GM18520 (cell line): Measurements from ENCODE around the gene KCNQ1.

ENCODE experiments used
- ATAC-seq: cut with Tn5 transposase; IDR thresholded peaks from one replicate; pipeline ENCODE4 v1.9.1; 2021; ENCODE audit not compliant: unreplicated experiment

KCNQ1 gene

DNA sequence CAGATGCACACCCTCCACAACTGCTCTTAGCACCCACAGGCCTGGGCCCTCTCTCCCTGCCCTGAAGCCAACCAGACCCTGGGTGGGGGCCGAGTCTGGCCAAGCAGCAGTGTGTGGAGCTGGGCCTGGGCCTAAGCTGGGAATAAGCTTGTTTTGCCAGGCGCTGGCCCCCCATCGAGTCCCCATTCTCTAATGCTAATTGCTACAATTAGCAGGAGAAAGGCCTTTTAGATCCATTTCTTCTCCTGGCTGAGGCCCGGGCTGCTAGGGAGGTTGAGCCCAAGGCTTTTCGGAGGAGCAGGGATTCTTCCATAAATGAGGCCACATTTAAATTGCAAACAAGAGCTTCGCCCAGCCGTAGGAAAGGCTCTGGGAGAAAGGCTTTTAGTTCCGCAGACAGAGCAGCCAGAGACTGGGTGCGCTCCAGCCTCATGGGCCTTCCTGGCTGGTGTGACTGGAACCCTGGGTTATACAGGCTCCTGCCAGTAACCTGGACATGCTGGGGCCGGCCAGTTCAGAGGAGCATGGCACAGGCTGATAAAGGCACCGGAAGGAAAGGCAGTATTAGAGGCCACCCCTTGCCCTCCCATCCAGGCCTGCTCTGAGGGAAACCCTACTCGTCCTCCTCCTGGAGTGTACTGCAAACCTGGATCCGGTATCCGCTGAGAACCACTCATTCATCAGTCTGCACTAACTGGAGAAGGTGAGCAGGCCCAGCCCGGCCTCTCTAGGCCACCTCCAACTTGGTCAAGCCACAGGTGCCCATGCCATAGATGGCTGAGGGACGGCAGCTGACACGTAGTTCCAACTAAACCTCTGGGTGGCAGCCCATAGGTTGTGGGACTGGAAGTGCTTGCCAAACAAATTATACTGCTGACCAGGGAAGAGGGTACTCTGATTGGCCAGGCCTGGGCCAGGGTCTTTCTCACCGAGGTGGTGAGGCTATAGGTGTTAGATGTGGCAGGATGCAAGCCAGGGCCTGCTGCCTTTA, 248.8 kb downstream of the KCNQ1 start:
- ATAC-seq, result no peak

DNA sequence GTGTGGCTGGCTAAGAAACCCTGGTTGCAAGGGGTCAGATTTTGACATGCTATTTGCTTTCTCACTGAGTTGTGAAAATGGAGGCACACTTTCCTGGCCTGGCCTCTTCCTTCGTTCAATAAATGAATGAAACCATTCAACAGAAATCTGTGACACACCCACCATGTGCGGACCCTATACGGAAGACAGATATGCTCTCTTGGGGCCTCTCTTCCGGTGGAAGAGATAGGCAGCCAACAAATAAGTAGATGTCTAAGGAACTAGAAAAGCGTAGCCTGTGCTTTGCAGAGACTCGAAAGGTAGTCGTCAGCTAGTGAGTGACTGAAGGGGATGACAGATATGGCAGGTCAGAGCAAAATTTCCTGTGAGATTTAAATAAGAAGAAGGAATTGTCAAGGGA, 249.7 kb downstream of the KCNQ1 start:
- no peak for ATAC-seq

DNA sequence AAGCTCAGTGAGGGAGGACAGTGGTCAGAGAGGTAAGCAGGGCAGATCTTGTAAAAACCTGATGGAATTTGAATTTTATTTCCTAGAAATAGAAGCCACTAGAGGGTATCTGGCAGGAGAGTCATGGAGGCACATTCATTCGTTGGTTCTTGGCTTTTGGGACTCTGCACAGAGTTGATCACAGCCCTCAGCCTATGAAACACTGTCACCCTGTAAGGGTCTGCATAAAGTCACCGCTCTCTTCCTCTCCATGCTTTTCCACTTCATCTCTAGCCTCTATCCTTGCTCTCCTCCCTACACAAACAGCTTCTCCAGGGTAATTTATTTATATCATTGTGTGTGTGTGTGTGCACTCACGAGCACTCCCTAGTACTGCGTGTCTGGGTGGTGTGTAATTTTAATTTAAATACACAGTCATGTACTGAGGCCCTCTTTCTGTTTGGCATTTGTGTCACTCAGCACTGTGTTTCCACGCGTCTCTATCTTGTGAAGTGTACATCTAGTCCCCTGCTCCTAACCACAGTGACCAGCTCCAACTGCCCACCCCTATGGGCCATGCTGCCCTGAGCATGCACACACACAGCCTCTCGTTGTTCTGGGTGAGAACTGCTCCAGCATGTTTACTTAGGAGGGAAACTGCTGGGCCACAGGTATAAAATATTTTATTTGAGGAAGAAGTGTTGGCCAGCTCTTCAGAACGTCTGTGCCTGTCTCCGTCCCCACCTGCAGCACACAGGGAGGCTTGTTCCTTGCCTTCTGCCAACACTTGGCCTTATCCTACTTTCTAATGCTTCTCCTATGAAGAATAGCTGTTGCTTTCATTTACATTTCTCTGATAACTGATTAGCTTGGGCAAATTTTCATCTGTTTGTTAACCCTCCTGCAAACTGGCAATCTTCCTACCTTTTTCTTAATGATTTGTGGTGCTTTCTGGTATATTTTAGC, 250.5 kb downstream of the KCNQ1 start:
- no peak for ATAC-seq

DNA sequence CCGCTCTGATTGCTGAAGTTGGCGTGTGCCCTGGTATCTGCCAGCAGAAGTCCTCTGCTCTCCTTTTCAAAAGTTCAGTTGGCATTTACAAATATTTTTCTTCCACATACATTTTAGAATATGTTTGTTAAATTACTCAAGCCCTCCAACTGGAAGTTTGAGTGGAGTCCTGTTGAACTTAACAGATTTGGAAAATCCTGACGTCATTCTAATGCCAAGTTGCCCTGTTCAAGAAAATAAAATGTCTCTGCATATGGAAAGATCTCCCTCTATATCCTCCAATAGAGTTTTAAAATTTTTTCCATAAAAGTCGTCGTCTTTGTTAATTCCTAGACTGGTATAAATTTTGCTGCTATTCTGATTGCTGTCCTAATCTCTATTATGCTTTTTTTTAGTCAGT, 251.6 kb downstream of the KCNQ1 start:
- ATAC-seq, result no peak

DNA sequence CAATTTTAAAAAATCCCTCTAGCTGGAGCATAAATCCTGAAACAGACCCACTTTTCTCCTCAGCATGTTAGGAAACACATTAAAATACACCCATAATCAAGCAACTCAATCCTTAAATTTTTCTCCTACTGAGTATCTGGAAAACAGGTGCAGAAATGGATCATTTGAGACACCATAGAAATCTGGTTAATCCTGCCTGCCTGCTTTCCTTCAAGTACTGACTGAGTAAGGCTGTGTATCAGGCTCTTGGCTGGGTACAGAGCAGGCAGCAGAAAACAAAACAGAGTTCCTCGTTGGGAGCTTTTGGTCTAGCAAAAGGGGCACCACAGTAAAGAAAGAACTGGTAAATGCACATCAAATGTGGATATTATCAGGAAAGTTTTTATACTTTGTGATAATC, 253.1 kb downstream of the KCNQ1 start:
- no peak for ATAC-seq

DNA sequence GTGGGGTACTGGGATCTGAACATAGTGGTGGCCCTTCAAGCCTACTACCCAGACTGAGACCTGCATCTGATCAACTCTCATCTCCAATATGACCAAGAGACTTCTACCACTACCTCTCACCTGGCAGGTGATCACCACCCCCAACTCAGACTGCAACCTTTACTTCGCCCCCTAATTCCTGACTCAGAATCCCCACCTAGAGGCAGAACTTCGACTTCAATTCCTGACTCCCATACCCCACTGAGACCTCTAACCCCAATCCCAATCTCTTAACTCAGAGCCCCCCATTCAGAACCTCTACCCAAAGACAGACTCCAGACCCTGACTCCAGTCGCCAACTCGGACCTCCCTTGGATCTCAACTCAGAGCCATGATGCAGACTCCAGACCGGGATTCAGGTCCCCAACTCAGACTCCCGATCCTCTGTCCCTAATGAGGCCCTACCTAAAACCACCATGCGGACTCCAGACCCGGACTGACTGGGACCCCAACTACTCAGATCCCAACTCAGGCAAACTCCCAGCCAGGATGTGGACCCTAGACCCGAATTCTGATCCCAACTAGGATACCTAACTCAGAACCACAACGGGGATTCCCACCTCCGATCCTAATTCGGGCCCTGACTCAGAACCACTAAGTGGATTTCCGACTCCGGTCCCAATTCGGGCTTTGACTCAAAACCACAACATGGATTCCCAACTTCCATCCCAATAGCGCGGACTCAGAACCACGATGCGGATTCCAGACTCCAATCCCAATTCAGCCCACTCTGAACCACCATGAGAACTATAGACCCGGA, 253.8 kb downstream of the KCNQ1 start:
- ATAC-seq, result no peak

DNA sequence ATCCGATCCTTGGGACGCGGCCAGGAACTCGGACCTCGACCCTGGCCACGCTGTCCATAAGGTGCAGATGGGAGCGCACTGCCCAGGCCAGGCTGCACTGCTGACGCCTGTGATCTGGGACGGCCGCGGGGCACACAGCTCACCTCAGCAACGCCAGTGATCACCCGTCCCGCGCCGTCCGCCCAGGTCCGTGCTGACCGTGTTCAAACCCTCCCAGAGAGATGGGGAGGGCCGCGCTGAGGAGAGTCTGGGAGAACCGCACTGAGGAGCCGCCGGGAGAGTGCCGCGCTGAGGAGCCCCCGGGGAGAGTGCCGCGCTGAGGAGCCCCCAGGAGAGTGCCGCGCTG, 254.3 kb downstream of the KCNQ1 start:
- no peak for ATAC-seq

DNA sequence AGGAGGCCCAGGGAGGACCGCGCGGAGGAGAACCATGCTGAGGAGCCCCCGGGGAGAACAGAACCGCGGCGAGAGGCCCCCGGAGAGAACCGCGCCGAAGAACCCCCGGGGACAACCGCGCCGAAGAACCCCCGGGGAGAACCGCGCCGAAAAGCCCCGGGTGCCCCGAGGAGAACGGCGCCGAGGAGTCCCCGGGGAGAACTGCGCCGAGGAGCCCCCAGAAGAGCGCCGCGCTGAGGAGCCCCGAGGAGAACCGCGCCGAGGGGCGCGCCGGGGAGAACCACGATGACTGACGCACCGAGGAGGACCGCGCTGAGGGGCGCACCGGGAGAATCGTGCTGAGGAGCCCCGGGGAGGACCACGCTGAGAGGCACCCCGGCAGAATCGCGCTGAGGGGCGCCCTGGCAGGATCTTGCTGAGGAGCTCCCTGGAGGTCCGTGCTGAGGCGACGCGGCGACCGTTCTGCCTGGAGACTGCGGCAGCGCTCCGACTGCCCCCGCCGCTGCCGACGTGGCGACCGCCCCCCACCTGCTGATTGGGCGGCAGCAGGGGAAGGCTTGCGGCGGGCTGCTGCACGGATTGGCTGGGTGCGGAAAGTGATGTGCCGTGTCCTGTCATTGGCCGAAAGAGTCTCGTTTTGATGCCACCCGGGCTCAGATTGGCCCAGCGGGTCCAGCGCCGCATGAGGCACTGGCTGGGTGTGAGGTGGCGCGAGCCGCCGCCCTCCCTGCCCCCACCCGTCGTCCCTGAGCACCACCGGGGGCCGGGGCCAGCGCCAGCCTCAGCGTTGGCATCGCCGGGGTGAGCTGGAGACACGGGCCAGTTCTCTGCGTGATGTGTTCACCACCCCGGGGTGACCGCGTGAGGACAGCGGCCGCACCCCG, 255.0 kb downstream of the KCNQ1 start, which contains the start of gene KCNQ1OT1:
TSS of gene KCNQ1OT1 (minus strand) at position 464 of the 884 bp plus-strand sequence.
- ATAC-seq, result peak; percentile 69

DNA sequence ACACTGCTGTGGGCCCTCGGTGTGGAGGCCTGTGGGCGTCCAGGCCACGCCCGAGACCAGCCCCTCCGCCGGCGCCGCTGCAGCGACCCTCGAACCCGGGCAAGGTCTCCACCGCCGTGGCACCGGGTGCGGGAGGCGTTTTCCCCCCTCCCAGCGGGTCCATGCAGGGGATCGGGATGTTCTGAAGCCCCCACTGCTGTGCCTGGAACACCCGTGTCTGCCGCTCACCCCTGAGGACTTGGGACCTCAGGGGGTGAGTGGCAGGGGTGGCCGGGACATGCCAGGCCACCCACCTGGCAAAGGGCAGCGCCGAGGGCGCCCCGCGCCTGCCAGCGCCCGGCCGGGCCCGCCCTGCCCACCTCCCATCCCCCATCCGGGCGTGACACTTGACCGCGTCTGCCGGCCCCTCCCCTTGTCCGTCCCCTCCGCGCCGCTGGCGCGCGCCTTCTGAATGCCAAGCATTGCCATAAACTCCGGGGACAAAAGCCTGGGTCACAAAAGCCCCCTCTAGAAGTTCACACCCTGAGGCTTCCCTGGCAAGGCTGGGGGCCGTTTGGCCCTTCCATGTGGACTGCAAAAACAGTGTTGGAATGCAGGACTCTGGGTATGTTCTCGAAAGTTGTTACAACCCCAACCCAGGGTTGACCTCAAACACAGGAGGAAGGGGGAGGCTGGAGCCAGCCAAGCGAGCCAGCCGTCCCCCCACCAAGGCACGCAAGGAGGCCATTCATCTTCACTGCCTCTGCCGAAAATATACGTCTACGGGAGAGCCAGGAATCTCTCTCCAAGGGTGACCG, 255.8 kb downstream of the KCNQ1 start:
- ATAC-seq, result peak; percentile 13

DNA sequence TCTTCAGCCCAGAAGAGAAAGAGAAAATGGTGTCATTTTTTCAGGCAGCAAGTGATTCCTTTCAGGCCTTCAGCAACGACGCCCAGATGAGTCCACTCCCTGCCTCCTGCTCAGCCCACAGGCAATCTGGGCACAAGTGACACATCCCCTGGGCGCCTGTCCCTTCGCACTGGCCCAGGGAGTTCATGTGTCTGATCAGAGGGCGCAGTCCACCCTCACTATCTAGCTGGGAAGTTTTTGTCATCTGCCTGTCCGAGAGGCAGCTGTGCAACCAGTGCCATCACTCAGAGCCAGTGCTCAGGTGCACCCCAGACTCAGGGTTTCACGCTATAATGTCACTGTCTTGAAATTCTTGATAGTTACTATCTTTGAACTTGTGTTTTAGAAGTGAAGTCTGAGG, 256.4 kb downstream of the KCNQ1 start:
- no peak for ATAC-seq

DNA sequence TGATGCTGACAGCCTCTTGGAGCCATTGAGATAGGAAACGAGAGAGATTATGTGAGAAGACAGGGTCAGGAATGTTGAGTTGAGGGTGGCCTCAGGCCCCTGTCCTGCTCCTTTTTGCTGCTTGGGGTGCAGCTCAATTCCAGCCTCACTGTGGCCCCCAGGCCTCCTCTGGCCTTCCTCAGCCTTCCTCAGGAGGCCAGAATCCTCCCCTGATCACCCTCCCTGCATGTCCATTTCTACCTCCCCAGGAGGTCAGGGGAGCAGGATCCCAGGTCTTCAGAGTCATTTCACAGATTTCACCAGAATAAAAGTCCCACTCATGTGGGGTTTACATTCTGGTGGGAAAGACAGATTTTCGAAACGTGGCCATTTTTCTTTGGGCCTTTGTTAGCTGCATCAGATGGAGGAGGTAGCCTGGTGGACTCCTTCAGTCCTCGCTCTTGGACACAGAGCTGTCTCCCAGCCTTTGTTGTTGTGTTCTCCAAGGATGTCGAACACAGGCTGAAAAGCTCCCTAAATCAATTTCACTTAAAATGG, 257.2 kb downstream of the KCNQ1 start:
- ATAC-seq, result no peak

DNA sequence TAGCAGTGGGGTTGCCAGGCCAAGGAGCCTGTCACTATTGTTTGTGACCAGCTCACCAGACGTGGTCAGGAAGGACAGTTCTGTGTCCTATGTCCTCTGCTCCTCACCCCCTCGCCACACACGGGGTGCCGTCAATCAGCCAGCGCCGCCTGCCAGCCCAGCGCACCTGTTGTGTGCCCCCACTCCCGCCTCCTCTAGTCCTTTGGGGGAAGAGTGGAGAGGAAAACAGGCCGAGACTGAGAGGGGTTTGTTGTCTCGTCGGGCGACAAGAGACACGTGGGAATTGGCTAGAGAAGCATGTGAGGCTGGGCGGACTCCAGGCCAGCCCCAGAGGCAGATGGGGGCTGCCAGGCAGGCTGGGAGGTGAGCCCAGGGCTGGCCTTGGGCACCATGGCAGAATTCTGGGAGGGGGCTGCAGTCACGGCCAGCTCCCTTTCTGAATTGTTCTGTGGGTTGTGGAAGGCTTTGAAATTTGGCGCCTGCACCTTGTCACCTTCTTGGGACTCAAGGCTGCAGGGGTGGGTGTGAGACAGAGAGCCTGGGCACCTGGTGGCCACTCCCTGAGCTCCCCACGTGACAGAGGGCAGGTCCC, 258.1 kb downstream of the KCNQ1 start:
- no peak for ATAC-seq

DNA sequence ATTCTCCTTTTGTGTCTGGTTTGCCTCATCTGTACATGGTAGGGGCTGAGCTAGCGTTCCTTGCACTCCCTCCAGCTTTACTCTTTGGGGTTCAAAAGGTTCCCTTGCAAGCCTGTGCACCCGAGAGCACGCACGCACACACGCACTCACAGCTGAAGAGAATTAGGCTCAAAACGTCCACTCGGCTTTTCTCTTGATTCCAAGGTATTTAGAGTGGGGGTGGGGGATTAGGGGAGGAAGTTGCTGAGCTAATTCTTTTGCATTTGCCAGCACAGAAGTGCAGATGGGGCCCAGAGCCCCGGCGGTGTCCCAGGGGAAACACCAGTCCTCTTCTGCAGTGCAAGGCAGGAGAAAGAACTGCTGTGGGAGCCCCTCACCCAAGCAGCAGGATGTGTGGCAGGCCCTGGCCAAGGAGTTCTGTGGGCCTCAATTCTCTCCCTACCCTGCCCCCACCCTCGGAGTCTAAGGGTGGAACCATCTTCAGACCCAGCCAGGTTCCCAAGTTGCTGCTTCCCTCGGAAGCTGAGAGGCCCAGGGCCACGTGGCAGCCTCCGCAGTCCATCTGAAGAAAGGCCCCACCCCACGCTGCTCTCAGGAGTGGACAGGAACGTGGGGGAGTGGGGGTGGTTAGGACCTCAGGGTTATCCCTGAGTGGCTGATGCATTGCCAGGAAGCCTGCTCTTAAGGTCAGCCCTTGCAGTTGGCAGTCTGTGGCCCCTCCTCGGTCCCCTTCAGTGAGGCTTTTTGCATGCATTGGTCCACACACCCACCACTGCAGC, 258.7 kb downstream of the KCNQ1 start:
- no peak for ATAC-seq

DNA sequence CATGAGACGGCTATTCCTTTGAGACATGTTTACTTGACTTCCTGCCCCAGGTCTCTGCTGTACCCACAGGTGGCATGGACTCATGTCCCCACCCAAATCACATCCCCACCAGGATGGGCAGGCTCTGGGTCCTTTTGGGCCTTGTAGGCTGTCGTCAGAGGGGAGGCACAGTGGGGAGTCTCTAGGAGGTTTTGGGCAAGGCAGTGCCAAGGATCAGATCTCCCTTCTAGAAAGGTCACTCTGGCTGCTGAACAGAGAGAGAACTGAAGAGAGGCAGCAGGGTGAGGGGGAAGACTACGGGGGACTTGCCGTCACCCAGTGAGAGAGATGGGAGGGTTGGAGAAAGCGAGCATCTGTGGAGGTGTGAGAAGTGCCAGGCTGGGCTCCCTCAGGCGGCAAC, 259.5 kb downstream of the KCNQ1 start:
- ATAC-seq, result no peak

DNA sequence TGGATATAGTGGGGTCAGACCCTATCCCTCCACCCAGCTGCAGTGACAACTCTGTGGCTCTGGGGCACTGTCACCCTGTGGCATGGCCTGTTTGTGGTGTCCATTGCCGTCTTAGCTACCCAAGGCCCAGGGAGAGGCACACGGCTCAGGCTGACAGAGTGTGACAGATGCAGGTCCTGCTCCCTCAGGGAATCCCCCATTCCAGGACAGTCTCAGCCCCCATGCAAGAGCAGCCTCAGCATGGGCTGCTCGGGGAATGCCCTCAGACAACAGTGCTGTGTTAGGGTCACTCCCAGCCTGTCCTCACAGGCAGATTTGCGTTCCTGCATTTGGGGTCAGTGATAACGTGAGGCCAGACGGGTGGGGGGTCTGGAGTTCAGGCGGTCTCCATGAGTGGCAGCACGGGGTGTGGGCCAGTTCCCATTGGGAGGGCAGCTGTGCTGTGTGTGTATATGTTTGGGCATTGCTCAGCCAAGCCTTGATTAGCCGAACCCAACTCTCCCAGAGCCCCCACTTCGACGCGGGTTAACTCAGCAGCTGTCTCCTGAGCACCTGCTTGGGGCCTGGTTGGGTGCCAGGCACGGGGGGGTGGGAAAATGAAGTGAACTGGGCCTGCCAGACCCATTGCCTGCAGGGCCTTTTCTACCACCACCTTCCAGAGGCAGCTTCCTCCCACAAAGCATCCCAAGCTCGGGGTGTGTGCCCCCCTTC, 260.2 kb downstream of the KCNQ1 start:
- no peak for ATAC-seq

DNA sequence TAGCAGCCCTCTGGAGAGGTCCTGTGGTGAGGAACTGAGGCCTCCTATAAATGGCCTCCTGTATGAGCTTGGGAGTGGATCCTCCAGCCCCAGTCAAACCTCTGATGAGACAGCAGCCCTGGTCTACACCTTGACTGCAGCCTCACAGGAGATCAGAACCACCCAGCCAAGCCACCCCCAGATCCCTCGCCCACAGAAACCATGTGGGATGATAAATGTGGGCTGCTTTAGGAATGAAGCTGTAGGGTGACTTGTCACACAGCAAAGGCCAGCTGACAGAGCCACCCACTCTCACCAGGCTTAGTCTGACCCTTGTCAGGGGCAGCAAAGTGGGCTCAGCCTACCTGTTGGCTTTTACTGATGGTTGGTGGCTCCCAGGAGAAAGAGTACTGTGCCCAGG, 261.5 kb downstream of the KCNQ1 start:
- ATAC-seq, result no peak

DNA sequence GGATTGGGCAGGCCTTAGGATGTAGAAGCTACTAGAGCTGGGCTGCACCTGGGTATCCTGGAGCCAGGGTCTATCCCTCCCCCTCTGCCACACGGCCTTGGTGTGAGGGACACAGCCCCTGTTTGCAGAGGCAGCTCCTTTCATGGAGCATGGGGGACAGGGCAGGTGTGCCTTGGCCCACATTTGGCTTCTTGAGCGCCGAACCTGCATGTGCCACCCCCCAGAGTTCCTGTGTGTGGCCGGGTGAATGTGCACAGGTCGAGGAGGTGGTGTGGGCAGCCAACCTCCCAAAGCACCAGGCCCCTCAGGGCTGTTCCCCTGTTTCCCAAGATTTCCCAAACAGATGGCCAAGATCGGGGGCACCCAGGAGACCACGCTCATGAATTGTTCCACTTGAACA, 262.9 kb downstream of the KCNQ1 start:
- no peak for ATAC-seq
